H1 (cell line): ENCODE data around the gene KBTBD2. TPM values are rescaled to one million over a fixed set of nuclear protein-coding genes. Genes with fewer than 3 reads are reported as not detected.

ENCODE experiments used
- CTCF ChIA-PET: fragments of 300-600 bp; sonication (Branson Sonifier 250); formaldehyde crosslinking; loops from one replicate; lab custom pipeline; 2021; ENCODE audit not compliant: partially characterized antibody; lab: Charles Lee
- POLR2A ChIA-PET: fragments of 300-600 bp; sonication (Branson Sonifier 250); formaldehyde crosslinking; loops from one replicate; lab custom pipeline; 2021; ENCODE audit warnings: inconsistent platforms; ENCODE audit not compliant: partially characterized antibody; lab: Charles Lee
- DNase-seq, 2 experiments: peaks; one replicate each; pipeline versions ENCODE4 v3.0.0 to v3.0.0-alpha.2; 2010 to 2022; ENCODE audit warnings: low spot score in 2 of 2, low read depth in 1 of 2, mixed read lengths in 1 of 2
- FAIRE-seq: peaks from 2 replicates; lab custom pipeline; 2011; peaks lifted over from hg19 to GRCh38; lab: Jason Lieb, UNC
- H2AFZ ChIP-seq: 2 replicates; pipeline ENCODE4 v1.8.1; 2012; ENCODE audit warnings: low read length, inconsistent platforms
- H2AK5ac ChIP-seq: 2 replicates; pipeline ENCODE4 v1.6.1; 2013; ENCODE audit warnings: low read depth, low read length
- H2BK120ac ChIP-seq: replicated peaks from 2 replicates; pipeline ENCODE3; 2013; ENCODE audit warnings: low read depth, low read length, inconsistent platforms
- H2BK12ac ChIP-seq: 2 replicates; pipeline ENCODE4 v1.6.1; 2013; ENCODE audit warnings: low read depth, low read length
- H2BK15ac ChIP-seq: 2 replicates; pipeline ENCODE4 v1.6.1; 2013; ENCODE audit warnings: low read length
- H2BK20ac ChIP-seq: 2 replicates; pipeline ENCODE4 v1.6.1; 2013; ENCODE audit warnings: low read length
- H2BK5ac ChIP-seq: 2 replicates; pipeline ENCODE4 v1.6.1; 2013; ENCODE audit warnings: low read depth, low read length
- H3K14ac ChIP-seq: 2 replicates; pipeline ENCODE4 v1.6.1; 2013; ENCODE audit warnings: inconsistent platforms; ENCODE audit not compliant: insufficient read length
- H3K18ac ChIP-seq: 2 replicates; pipeline ENCODE4 v1.6.1; 2013; ENCODE audit warnings: low read length; ENCODE audit errors: extremely low read depth
- H3K23ac ChIP-seq: 2 replicates; pipeline ENCODE4 v1.6.1; 2013; ENCODE audit warnings: inconsistent platforms; ENCODE audit not compliant: insufficient read length
- H3K23me2 ChIP-seq: 2 replicates; pipeline ENCODE4 v1.6.1; 2013; ENCODE audit warnings: low read depth, low read length
- H3K27ac ChIP-seq: 2 replicates; pipeline ENCODE4 v1.6.1; 2011; ENCODE audit warnings: low read depth, low read length, inconsistent platforms
- H3K27me3 ChIP-seq, 4 experiments: replicated peaks in 1 of 4; 1 replicate in 1 of 4; 2 replicates in 3 of 4; pipeline versions ENCODE4 v1.6.1 to v1.8.1; 2011 to 2013; ENCODE audit warnings: low read length in 3 of 4, mild to moderate bottlenecking in 3 of 4, inconsistent platforms in 2 of 4, mixed read lengths in 2 of 4, moderate library complexity in 1 of 4; ENCODE audit not compliant: control insufficient read depth in 3 of 4, insufficient read depth in 3 of 4; ENCODE audit errors: extremely low read depth in 1 of 4
- H3K36me3 ChIP-seq, 4 experiments: 2 replicates each; pipeline versions ENCODE4 v1.6.1 to v1.8.1; 2011 to 2013; ENCODE audit warnings: mild to moderate bottlenecking in 4 of 4, low read length in 3 of 4, moderate library complexity in 2 of 4, control low read depth in 1 of 4, inconsistent platforms in 1 of 4; ENCODE audit not compliant: insufficient read depth in 4 of 4, control insufficient read depth in 2 of 4
- H3K4ac ChIP-seq: replicated peaks from 2 replicates; pipeline ENCODE3; 2013; ENCODE audit warnings: low read length, low read depth, mixed read lengths, inconsistent platforms; ENCODE audit not compliant: insufficient read length
- H3K4me1 ChIP-seq, 4 experiments: replicated peaks in 1 of 4; 1 replicate in 1 of 4; 2 replicates in 3 of 4; pipeline versions ENCODE4 v1.6.1 to v1.8.1; 2011 to 2013; ENCODE audit warnings: low read length in 3 of 4, inconsistent platforms in 2 of 4, mixed read lengths in 1 of 4; ENCODE audit not compliant: insufficient read depth in 4 of 4, control insufficient read depth in 3 of 4
- H3K4me2 ChIP-seq, 2 experiments: 2 replicates each; pipeline versions ENCODE4 v1.6.1 to v1.8.1; 2011 to 2013; ENCODE audit warnings: low read depth in 2 of 2, low read length in 2 of 2, control low read depth in 1 of 2, inconsistent platforms in 1 of 2, mild to moderate bottlenecking in 1 of 2; ENCODE audit not compliant: insufficient read depth in 1 of 2
- H3K4me3 ChIP-seq, 4 experiments: fragments of 200-600, 300-600 bp in 1 of 4; sonication (generic), shearing (Covaris generic), sonication (Bioruptor Twin) in 1 of 4; 2 replicates each; pipeline versions ENCODE4 v1.5.1 to v1.8.1; 2011 to 2016; ENCODE audit warnings: low read length in 4 of 4, low read depth in 3 of 4, control low read depth in 2 of 4, inconsistent platforms in 2 of 4, mild to moderate bottlenecking in 2 of 4, mixed read lengths in 1 of 4, moderate library complexity in 1 of 4; ENCODE audit not compliant: insufficient read depth in 2 of 4; ENCODE audit errors: extremely low read depth in 1 of 4
- H3K56ac ChIP-seq: replicated peaks from 2 replicates; pipeline ENCODE3; 2013; ENCODE audit warnings: low read depth, mild to moderate bottlenecking, mixed read lengths, low read length, inconsistent platforms; ENCODE audit not compliant: insufficient read length
- H3K79me1 ChIP-seq: 2 replicates; pipeline ENCODE4 v1.6.1; 2013; ENCODE audit warnings: low read depth, low read length, control low read depth
- H3K79me2 ChIP-seq, 2 experiments: 2 replicates each; pipeline versions ENCODE4 v1.6.1 to v1.8.1; 2012 to 2013; ENCODE audit warnings: low read length in 2 of 2, mild to moderate bottlenecking in 2 of 2, inconsistent platforms in 1 of 2; ENCODE audit not compliant: insufficient read depth in 2 of 2, control insufficient read depth in 1 of 2
- H3K9ac ChIP-seq, 4 experiments: replicated peaks in 1 of 4; 1 replicate in 1 of 4; 2 replicates in 3 of 4; pipeline versions ENCODE4 v1.6.1 to v1.8.1; 2011 to 2013; ENCODE audit warnings: low read depth in 3 of 4, low read length in 3 of 4, control low read depth in 2 of 4, mild to moderate bottlenecking in 2 of 4, moderate library complexity in 2 of 4, inconsistent platforms in 1 of 4; ENCODE audit errors: extremely low read depth in 1 of 4
- H3K9me3 ChIP-seq, 2 experiments: 2 replicates each; pipeline versions ENCODE4 v1.6.1 to v1.8.1; 2012 to 2013; ENCODE audit warnings: mild to moderate bottlenecking in 2 of 2, moderate library complexity in 2 of 2, control low read depth in 1 of 2, inconsistent platforms in 1 of 2, low read depth in 1 of 2, low read length in 1 of 2, mixed read lengths in 1 of 2; ENCODE audit not compliant: insufficient read depth in 2 of 2
- H4K20me1 ChIP-seq, 2 experiments: replicated peaks in 1 of 2; 2 replicates each; pipeline versions ENCODE3 to v1.8.1; 2011 to 2013; ENCODE audit warnings: inconsistent platforms in 2 of 2, low read length in 2 of 2, mild to moderate bottlenecking in 1 of 2; ENCODE audit not compliant: insufficient read depth in 2 of 2, control insufficient read depth in 1 of 2
- H4K5ac ChIP-seq: 2 replicates; pipeline ENCODE4 v1.6.1; 2013; ENCODE audit warnings: low read length, low read depth, mixed read lengths, inconsistent platforms; ENCODE audit not compliant: insufficient read length
- H4K8ac ChIP-seq: 2 replicates; pipeline ENCODE4 v1.8.0; 2013; ENCODE audit warnings: mild to moderate bottlenecking, moderate library complexity, low read length, inconsistent platforms; ENCODE audit not compliant: insufficient read depth; ENCODE audit errors: extremely low read depth
- H4K91ac ChIP-seq: replicated peaks from 2 replicates; pipeline ENCODE3; 2013; ENCODE audit warnings: low read length, mixed read lengths, inconsistent platforms; ENCODE audit not compliant: insufficient read length
- ATF2 ChIP-seq: IDR thresholded peaks from 2 replicates; pipeline ENCODE4 v1.6.1; 2012; ENCODE audit warnings: low read length, inconsistent platforms
- BACH1 ChIP-seq: IDR thresholded peaks from 2 replicates; pipeline ENCODE4 v1.6.1; 2012; ENCODE audit warnings: low read length, improper control_type of control experiment
- BCL11A ChIP-seq, 2 experiments: IDR thresholded peaks; one replicate each; pipeline ENCODE4 v1.6.1; 2011; ENCODE audit warnings: low read depth in 2 of 2, low read length in 2 of 2, mild to moderate bottlenecking in 2 of 2
- CEBPB ChIP-seq: IDR thresholded peaks from 2 replicates; pipeline ENCODE4 v1.6.1; 2012; ENCODE audit warnings: low read depth, low read length
- CTBP2 ChIP-seq: IDR thresholded peaks from 2 replicates; pipeline ENCODE4 v1.7.0; 2011; ENCODE audit warnings: borderline replicate concordance, mild to moderate bottlenecking, moderate library complexity, mixed read lengths, low read length; ENCODE audit not compliant: insufficient read depth, insufficient read length
- EP300 ChIP-seq, 2 experiments: IDR thresholded peaks; 1 replicate in 1 of 2; 2 replicates in 1 of 2; pipeline ENCODE4 v1.6.1; 2011 to 2012; ENCODE audit warnings: low read depth in 2 of 2, low read length in 2 of 2, mild to moderate bottlenecking in 2 of 2, borderline replicate concordance in 1 of 2, inconsistent platforms in 1 of 2, moderate library complexity in 1 of 2
- GTF2F1 ChIP-seq: IDR thresholded peaks from 2 replicates; pipeline ENCODE4 v1.6.1; 2012; ENCODE audit warnings: low read depth, low read length, improper control_type of control experiment, borderline replicate concordance
- NRF1 ChIP-seq: IDR thresholded peaks from 2 replicates; pipeline ENCODE4 v1.6.1; 2011; ENCODE audit warnings: mild to moderate bottlenecking, low read depth, low read length, improper control_type of control experiment
- RNF2 ChIP-seq: fragments of 200-900, 300-1000 bp; sonication (generic); IDR thresholded peaks from 2 replicates; pipeline ENCODE4 v1.7.1; 2016; ENCODE audit warnings: borderline replicate concordance, low read depth, mild to moderate bottlenecking, antibody characterized with exemption, low read length; ENCODE audit not compliant: poor library complexity, severe bottlenecking; ENCODE audit errors: missing control alignments
- SIRT6 ChIP-seq: IDR thresholded peaks from one replicate; pipeline ENCODE4 v1.7.1; 2012; ENCODE audit warnings: low read length, inconsistent platforms
- SRF ChIP-seq: IDR thresholded peaks from 2 replicates; pipeline ENCODE4 v1.6.1; 2011; ENCODE audit warnings: mild to moderate bottlenecking, low read depth, low read length, moderate library complexity
- SUZ12 ChIP-seq: fragments of 200-600 bp; sonication (generic); IDR thresholded peaks from 2 replicates; pipeline ENCODE4 v1.6.1; 2012; ENCODE audit warnings: mild to moderate bottlenecking, inconsistent platforms, low read length, moderate library complexity, mixed read lengths
- WGBS, 2 experiments: shearing (Covaris generic) in 1 of 2; methylation state at CpG; one replicate each; pipeline versions ENCODE4 v1.1.6 to v1.1.7; 2013 to 2015; ENCODE audit warnings: low lambda C conversion rate in 2 of 2, mixed read lengths in 2 of 2, inconsistent platforms in 1 of 2, low coverage in 1 of 2, missing lambda C conversion rate in 1 of 2; ENCODE audit not compliant: insufficient replicate concordance in 2 of 2, insufficient coverage in 1 of 2, insufficient read length in 1 of 2; ENCODE audit errors: extremely low coverage in 1 of 2, missing lambda C conversion rate in 1 of 2; 5-methylcytosine and 5-hydroxymethylcytosine counted together
- polyA plus RNA-seq, 7 experiments: library from polyadenylated mRNA; depleted of rRNA in 3 of 7; stranded (reverse) in 5 of 7; unstranded in 2 of 7; fragments of >200 nt in 5 of 7; fragments of 200-250 nt in 2 of 7; gene quantifications; 1 replicate in 5 of 7; 2 replicates in 1 of 7; 4 replicates in 1 of 7; pipeline versions ENCODE4 v1.2.1 to v1.2.3, GENCODE V29; 2011 to 2013; ENCODE audit warnings: missing spikeins in 2 of 7, mixed read lengths in 2 of 7
- total RNA-seq: library from RNA; stranded (reverse); fragmentation: NEBNext Ultra II Directional; extraction: Animal tissue kit (Norgen Biotek cat#: 25700); gene quantifications from 2 replicates; pipeline ENCODE4 v1.2.1, GENCODE V29; 2021

KBTBD2 gene
- total and polyA plus RNA-seq, 2 of the 8 experiments (the other 6 are each of a cell fraction or from before 2014, with no cell fraction given): 13.1 to 25.7 TPM

DNA sequence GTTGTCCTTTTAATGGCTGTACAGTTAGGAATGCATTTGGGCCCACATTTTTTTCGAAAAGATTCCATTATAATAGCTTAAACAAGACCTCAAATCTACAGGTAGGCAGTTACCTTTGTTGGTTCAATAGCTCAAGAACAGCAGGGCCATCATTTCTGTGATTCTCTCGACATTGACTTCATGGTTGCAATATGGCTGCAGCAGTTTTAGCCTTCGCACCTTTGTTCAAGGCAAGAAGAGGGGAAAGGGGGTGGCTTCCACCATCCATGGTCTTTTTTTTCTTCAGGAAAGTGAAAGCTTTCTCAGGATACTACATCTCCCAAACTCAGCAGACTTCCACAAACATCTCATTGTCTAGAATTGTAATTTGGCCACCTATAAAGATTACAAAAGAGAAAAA, 2.2 kb upstream of the KBTBD2 start:
- H3K9ac ChIP-seq: no peak overlapping the region
- peaks cover 5% of the 10 kb centered on the region for H3K23me2 ChIP-seq
- H2BK15ac ChIP-seq: no peak overlapping the region
- no peak overlapping the region for H2AFZ ChIP-seq
- no peak overlapping the region for H2BK120ac ChIP-seq
- no peak overlapping the region for H2BK12ac ChIP-seq
- H4K8ac ChIP-seq: no peak overlapping the region
- H4K20me1 ChIP-seq: peaks cover 3 to 4% of the 10 kb centered on the region in 2 experiments
- H3K36me3 ChIP-seq: no peaks in the 10 kb centered on the region
- POLR2A ChIA-PET: interaction anchor here (4.3 kb wide), 1 partner anchor 11 kb away, joined by 21 read pairs; no protein-coding TSS in a partner anchor
- H3K9me3 ChIP-seq: no peaks in the 10 kb centered on the region
- DNase-seq (no peak), FAIRE-seq (no peak)
- peaks cover 4 to 21% of the 10 kb centered on the region in 2 experiments; a peak in 3 of 4 replicates for H3K79me2 ChIP-seq
- no peak overlapping the region; a peak in 1 of 4 replicates for H3K4me2 ChIP-seq
- no peak overlapping the region for H3K18ac ChIP-seq
- H3K4me3 ChIP-seq: no peak overlapping the region
- no peak overlapping the region for H4K5ac ChIP-seq
- CTCF ChIA-PET: interaction anchor here (1.4 to 2.1 kb wide), 2 partner anchors 11 to 47 kb away, joined by 3 to 7 read pairs; no protein-coding TSS in a partner anchor
- H2BK5ac ChIP-seq: no peak overlapping the region
- WGBS, 2 experiments: 90% methylated on average over 3 of the region's 3 CpGs; no CpG with 5 or more reads in 1 of the 2 experiments
- H3K27ac ChIP-seq: no peak overlapping the region
- no peak overlapping the region for H2AK5ac ChIP-seq
- no peak overlapping the region for H3K23ac ChIP-seq
- H3K27me3 ChIP-seq: no peaks in the 10 kb centered on the region
- H3K14ac ChIP-seq: no peak overlapping the region
- H3K4ac ChIP-seq: no peak overlapping the region
- H2BK20ac ChIP-seq: no peak overlapping the region
- no peak overlapping the region for H4K91ac ChIP-seq
- no peaks in the 10 kb centered on the region for H3K79me1 ChIP-seq
- H3K56ac ChIP-seq: no peak overlapping the region
- peaks cover 3 to 13% (median 6%) of the 10 kb centered on the region in 4 experiments; a peak in 6 of 7 replicates for H3K4me1 ChIP-seq
- TF ChIP-seq SIRT6: no peak
- no peak for TF ChIP-seq SRF
- no peak for TF ChIP-seq CEBPB
- no peak for TF ChIP-seq NRF1
- TF ChIP-seq EP300 (IDR thresholded peaks at IDR 0.05; ENCODE audit: borderline replicate concordance in 1 of 2, low read depth in 2 of 2, low read length in 2 of 2): no peak
- no peak for TF ChIP-seq ATF2
- no peak for TF ChIP-seq RNF2
- no peak for TF ChIP-seq GTF2F1
- no peak for TF ChIP-seq SUZ12
- TF ChIP-seq BCL11A (IDR thresholded peaks at IDR 0.05; ENCODE audit: low read depth in 2 of 2, low read length in 2 of 2): no peak
- no peak for TF ChIP-seq CTBP2
- no peak for TF ChIP-seq BACH1
